OCI-M2 (cell line): Measurements from ENCODE around the gene JPH2.
"Not testable (repeated sequence)": the region's sequence is repeated elsewhere in the genome, so short reads cannot be mapped to it uniquely, and the experiment has no call there.

Experiments
- DNase-seq: peaks from one replicate; lab custom pipeline; 2025; ENCODE audit not compliant: unreplicated experiment; lab: John Stamatoyannopoulos, UW

Gene JPH2

GRCh38 chr20:44159711-44160110 lies 27.3 kb downstream of the JPH2 start:
- no peak for DNase-seq

GRCh38 chr20:44159125-44159524 lies 27.9 kb downstream of the JPH2 start:
- no peak for DNase-seq

GRCh38 chr20:44157061-44157460 lies 29.9 kb downstream of the JPH2 start:
- no peak for DNase-seq

- DNase-seq, result no peak
These were observed 32.4 kb downstream of the JPH2 start for GRCh38 chr20:44154521-44155001.

GRCh38 chr20:44153636-44154043 lies 33.3 kb downstream of the JPH2 start:
- DNase-seq, result no peak

- DNase-seq, result no peak
These were observed 35.2 kb downstream of the JPH2 start for GRCh38 chr20:44151621-44152416.

- DNase-seq, result no peak
These were observed 40.7 kb downstream of the JPH2 start for GRCh38 chr20:44146272-44146671.

- no peak for DNase-seq
These were observed 41.7 kb downstream of the JPH2 start for GRCh38 chr20:44145131-44145775.

GRCh38 chr20:44143936-44144335 lies 43.1 kb downstream of the JPH2 start:
- DNase-seq, result no peak

- no peak for DNase-seq
These were observed 44.6 kb downstream of the JPH2 start for GRCh38 chr20:44142413-44142812.

- DNase-seq, result no peak
These were observed 45.1 kb downstream of the JPH2 start for GRCh38 chr20:44141873-44142272.

GRCh38 chr20:44138867-44139266 lies 48.1 kb downstream of the JPH2 start:
- DNase-seq, result no peak

GRCh38 chr20:44137266-44137801 lies 49.7 kb downstream of the JPH2 start:
- DNase-seq, result no peak

- no peak for DNase-seq
These were observed 50.3 kb downstream of the JPH2 start for GRCh38 chr20:44136579-44137265.

GRCh38 chr20:44135417-44136204 lies 51.4 kb downstream of the JPH2 start:
- no peak for DNase-seq

GRCh38 chr20:44135012-44135412 lies 52.0 kb downstream of the JPH2 start:
- DNase-seq, result no peak

- no peak for DNase-seq
These were observed 53.6 kb downstream of the JPH2 start for GRCh38 chr20:44133424-44133823.

GRCh38 chr20:44131704-44132103 lies 55.3 kb downstream of the JPH2 start:
- DNase-seq, result no peak

- no peak for DNase-seq
These were observed 56.9 kb downstream of the JPH2 start for GRCh38 chr20:44129911-44130718.

GRCh38 chr20:44129300-44129699 lies 57.7 kb downstream of the JPH2 start:
- DNase-seq, result not testable (repeated sequence)
